ENCODE data around the gene GAD2.
"Not testable (repeated sequence)": the region's sequence is repeated elsewhere in the genome, so short reads cannot be mapped to it uniquely, and the experiment has no call there.

- TF ChIP-seq CTCF, POLR2A (IDR thresholded peaks at IDR 0.05): not testable (repeated sequence)
Observed at GRCh38 chr10:26348821-26349417, 132.3 kb downstream of the GAD2 start.

All from Peyer's patch (tissue), 4 donors.